GM12874 (cell line): ENCODE data around the gene MANSC1.

Experiments
- CTCF ChIP-seq: IDR thresholded peaks from 2 replicates; pipeline ENCODE4 v1.5.1; 2011; ENCODE audit warnings: low read depth, mild to moderate bottlenecking, control low read depth, low read length, moderate library complexity; ENCODE audit not compliant: insufficient read depth

Gene MANSC1

GRCh38 chr12:12387501-12387900 lies 37.5 kb upstream of the MANSC1 start:
- no peak for TF ChIP-seq CTCF

GRCh38 chr12:12384571-12385340 lies 34.7 kb upstream of the MANSC1 start:
- no peak for TF ChIP-seq CTCF

- TF ChIP-seq CTCF: no peak
Measured at GRCh38 chr12:12381982-12382381, 31.9 kb upstream of the MANSC1 start.

- TF ChIP-seq CTCF: no peak
Measured at GRCh38 chr12:12380949-12381593, 31.0 kb upstream of the MANSC1 start.

GRCh38 chr12:12379831-12380730 lies 30.0 kb upstream of the MANSC1 start:
- TF ChIP-seq CTCF: no peak

GRCh38 chr12:12378616-12379015 lies 28.6 kb upstream of the MANSC1 start:
- TF ChIP-seq CTCF: no peak

- TF ChIP-seq CTCF: peak; percentile 29; the same call in 1 of the 2 replicates
Measured at GRCh38 chr12:12376646-12377448, 26.8 kb upstream of the MANSC1 start.
